B cell (primary cell): ENCODE data around the gene FAM217A.

ENCODE experiments used
- CTCF ChIP-seq: fragments of 200-600 bp; IDR thresholded peaks from one replicate; pipeline ENCODE4 v1.8.0; 2022; ENCODE audit warnings: antibody characterized with exemption, mild to moderate bottlenecking
- EZH2 ChIP-seq: IDR thresholded peaks from 2 replicates; pipeline ENCODE4 v1.6.1; 2012; ENCODE audit warnings: borderline replicate concordance, low read depth, mild to moderate bottlenecking, moderate library complexity, low read length; ENCODE audit not compliant: insufficient read depth, poor library complexity, severe bottlenecking

GRCh38 chr6:4128072-4128471 lies 49.1 kb upstream of the FAM217A start:
- TF ChIP-seq CTCF = no peak
- TF ChIP-seq EZH2 = no peak
